Middle frontal gyrus (tissue), 1 donor: ENCODE measurements around the gene OTUB2.

Experiments
- DNase-seq: peaks from one replicate; pipeline ENCODE4 v3.0.0-alpha.2; 2015; ENCODE audit warnings: low spot score; ENCODE audit errors: extremely low spot score

OTUB2 gene

DNA sequence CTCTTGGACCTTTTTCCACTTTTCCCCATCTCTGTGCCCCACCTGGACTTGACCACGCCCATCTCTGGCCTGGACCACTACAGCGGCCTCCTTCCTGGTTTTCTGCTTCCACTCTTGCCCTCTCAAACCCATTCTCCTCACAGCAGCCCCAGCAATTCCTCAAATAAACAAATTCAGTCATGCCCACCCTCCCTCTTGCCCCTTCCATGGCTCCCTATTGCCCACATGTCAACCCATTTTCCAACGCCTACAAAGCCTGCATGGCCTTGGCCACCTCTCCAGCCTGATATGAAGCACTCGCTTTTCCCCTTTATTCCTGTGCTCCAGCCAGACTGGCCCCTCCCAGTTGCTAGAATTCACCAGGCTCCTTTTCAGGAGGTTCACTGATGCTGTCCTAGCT, 5.9 kb upstream of the OTUB2 start:
- no peak for DNase-seq

GRCh38 chr14:94021001-94021400, 5.1 kb upstream of the OTUB2 start:
- DNase-seq = no peak

DNA sequence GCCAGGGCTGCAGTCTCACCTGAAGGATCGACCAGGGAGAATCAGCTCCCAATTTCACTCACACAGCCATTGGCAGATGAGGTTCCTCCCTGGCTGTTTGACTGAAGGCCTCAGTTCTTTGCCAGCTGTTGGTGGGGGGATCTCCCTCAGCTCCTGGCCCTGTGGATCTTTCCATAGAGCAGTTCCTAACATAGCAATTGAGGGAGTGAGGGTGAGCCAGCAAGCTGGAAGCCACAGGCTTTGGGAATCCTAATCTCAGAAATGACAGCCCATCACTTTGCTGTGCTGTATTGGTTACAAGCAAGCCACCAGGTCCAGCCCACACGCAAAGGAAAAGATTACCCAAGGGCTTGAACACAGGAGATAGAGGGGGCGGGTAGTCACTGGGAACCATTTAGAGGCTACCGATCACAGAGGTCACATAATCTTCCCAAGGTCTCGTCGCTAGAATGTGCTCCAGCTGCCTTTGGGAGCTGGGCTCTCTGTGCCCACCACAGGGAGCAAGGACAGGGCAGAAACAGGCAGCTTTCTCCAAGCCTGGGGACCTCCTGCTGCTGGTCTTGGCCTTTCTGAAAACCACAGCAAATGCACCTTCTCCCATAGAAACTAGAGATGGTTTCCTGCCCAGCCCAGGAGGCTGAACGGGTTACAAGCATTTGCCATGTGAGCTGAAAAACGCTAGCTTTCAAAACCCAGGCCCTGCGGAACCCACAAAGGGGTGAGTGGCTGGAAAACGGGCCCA, 4.6 kb upstream of the OTUB2 start:
- no peak for DNase-seq

GRCh38 chr14:94022532-94023411, 3.4 kb upstream of the OTUB2 start:
- DNase-seq = no peak

DNA sequence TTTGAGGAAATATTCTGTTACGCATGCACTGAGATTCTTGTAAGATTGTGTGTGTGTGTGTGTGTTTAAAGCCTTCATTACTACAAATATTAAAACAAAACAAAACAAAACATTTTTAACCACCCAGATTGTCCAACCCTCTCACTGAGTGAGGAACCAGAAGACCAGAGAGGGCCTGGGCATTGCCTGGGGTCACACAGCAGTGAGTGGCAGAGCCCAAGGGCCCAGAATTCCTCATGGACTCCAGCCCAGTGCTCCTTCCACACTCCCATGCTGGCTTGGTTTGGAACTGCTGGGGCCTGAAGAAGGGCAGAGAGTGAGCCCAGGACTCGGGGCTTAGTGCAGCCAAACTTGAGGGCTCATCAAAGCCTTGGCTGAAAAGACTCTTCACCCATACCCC, 1.6 kb upstream of the OTUB2 start:
- DNase-seq = no peak

- no peak for DNase-seq
Observed at GRCh38 chr14:94025720-94026119, 420 bp upstream of the OTUB2 start.

DNA sequence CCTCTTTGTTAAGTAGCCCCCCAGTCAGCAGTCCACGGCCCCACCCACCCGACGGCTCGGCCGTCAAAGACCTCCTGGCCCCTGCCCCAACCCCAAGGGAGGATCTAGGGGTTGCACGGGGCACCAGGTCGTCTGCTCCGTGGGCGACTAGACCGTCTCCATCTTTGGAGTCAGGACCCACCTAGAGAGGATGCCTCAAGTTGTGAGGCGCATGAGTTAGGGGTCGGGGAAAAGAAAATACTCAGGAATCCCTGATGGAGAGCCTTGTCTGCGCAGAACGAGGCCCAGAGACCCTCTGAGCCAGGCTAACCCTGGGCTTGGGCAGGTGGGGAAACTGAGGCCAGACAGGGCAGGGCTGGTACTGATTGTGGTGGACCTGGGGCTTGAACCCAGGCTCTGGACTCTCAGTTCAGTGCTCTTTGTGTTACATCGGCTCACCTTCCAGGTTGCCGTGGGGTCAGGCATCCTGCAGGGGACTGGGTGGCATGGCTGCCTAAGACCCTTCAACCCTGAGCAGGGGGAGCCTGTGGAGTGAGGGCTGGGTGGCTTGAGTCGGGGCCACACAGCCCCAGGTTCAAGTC, 839 bp downstream of the OTUB2 start:
- no peak for DNase-seq

- DNase-seq = no peak
Observed at GRCh38 chr14:94027566-94028449, 1.7 kb downstream of the OTUB2 start.

- no peak for DNase-seq
Observed at GRCh38 chr14:94028450-94028826, 2.3 kb downstream of the OTUB2 start.

GRCh38 chr14:94029265-94029664, 3.1 kb downstream of the OTUB2 start:
- no peak for DNase-seq

- DNase-seq = no peak
Observed at GRCh38 chr14:94029671-94030203, 3.6 kb downstream of the OTUB2 start.

GRCh38 chr14:94030571-94030970, 4.4 kb downstream of the OTUB2 start:
- no peak for DNase-seq

GRCh38 chr14:94031161-94031882, 5.2 kb downstream of the OTUB2 start:
- DNase-seq = no peak

GRCh38 chr14:94031883-94032279, 5.7 kb downstream of the OTUB2 start:
- DNase-seq = no peak

DNA sequence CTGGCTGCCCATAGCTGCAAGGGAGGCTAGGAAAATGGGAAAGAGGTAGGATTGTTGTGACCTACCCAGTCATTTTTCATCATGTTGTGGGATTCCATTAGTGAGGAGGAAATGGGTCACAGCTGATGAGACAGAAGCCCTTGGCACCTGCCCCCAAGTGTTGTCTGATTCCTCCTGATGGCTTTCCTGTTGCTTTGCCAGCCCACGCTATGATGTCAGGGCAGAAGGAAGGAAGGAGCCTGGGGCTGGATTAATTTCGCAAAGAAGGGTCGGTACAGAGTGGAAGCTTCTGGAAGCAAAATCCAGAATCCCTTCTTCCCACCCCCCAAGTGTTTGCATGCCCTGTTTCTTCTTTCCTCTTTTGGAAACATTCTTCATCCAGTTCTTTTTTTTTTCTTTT, 8.7 kb downstream of the OTUB2 start:
- no peak for DNase-seq

GRCh38 chr14:94036313-94037167, 10.4 kb downstream of the OTUB2 start:
- DNase-seq = peak; percentile 16

DNA sequence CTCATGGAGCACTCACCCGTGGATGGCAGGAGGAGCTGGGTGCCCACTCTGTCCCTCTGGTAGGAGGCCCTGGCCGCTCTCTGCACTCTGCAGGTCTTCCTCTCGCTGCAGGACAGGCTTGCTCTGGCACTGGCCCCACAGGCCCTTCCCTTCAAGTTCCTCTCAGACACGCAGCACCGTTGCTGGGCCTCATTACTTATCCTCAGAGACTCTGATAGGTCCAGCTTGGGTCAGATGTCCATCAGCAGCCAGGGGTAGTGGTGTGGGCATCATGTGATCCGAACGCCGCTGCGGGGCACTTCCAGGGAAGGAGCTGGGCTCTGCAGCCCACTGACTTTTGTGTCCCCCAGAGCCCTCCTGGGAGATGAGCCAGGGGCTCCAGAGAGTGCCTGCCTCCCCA, 11.8 kb downstream of the OTUB2 start:
- no peak for DNase-seq

- DNase-seq = no peak
Observed at GRCh38 chr14:94038510-94038909, 12.4 kb downstream of the OTUB2 start.

DNA sequence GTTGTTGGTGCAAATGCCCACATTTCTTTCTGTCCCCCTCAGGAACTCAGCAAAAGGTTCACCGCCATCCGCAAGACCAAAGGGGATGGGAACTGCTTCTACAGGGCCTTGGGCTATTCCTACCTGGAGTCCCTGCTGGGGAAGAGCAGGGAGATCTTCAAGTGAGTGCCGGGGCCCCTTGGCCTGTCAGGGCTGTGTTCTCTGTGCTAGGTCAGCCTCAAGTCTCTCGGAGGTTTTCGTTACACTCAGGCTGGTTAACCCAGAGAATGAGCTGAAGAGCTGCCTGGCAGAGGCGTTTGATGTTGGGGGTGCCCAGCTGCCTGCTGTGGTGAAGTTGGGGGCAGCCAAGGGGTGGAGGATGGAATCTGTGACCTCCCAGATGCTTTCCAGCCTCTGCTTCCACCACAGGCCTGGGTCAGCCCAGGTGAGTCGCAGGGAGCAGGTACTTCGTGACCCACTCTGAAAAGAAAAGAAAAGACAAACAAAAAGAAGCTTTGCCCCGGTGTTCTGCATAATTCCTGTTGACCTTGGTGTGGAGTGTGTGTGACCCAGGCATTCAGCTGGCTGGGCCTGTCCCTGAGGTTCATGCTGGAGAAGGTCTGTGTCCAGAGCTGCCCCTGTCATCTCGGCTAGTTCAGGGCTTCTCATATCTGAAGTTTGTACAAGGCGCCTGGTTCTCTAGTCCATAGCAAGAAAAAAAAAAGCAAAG, 12.9 kb downstream of the OTUB2 start:
- no peak for DNase-seq
